WERI-Rb-1 (cell line): ENCODE results near the gene HIGD1A.

ENCODE experiments used
- DNase-seq: peaks from one replicate; pipeline ENCODE4 v3.0.0-alpha.2; 2020
- H3K27ac ChIP-seq: fragments of 250-450 bp; sonication (Bioruptor Pico); 2 replicates; pipeline ENCODE4 v1.5.1; 2020; ENCODE audit warnings: mild to moderate bottlenecking, moderate library complexity
- H3K27me3 ChIP-seq: fragments of 250-450 bp; sonication (Bioruptor Pico); 2 replicates; pipeline ENCODE4 v1.5.1; 2021; ENCODE audit warnings: mild to moderate bottlenecking, low read depth, moderate library complexity; ENCODE audit not compliant: insufficient read depth, severe bottlenecking
- H3K36me3 ChIP-seq: fragments of 250-450 bp; sonication (Bioruptor Pico); 2 replicates; pipeline ENCODE4 v1.5.1; 2020; ENCODE audit warnings: mild to moderate bottlenecking, moderate library complexity
- H3K4me3 ChIP-seq: 2 replicates; pipeline ENCODE4 v1.5.1; 2011; ENCODE audit warnings: low read depth, mild to moderate bottlenecking, control low read depth, low read length
- H3K9me3 ChIP-seq: fragments of 250-450 bp; sonication (Bioruptor Pico); 2 replicates; pipeline ENCODE4 v1.5.1; 2021; ENCODE audit warnings: mild to moderate bottlenecking, moderate library complexity; ENCODE audit not compliant: severe bottlenecking
- CTCF ChIP-seq: IDR thresholded peaks from 2 replicates; pipeline ENCODE4 v1.5.1; 2011; ENCODE audit warnings: low read depth, mild to moderate bottlenecking, control low read depth, inconsistent platforms, low read length

HIGD1A gene

GRCh38 chr3:42742688-42743087 lies 61.6 kb downstream of the HIGD1A start:
- no peak overlapping the region for H3K27ac ChIP-seq
- TF ChIP-seq CTCF = no peak
- H3K36me3 ChIP-seq = no peaks in the 10 kb centered on the region
- no peaks in the 10 kb centered on the region for H3K9me3 ChIP-seq
- DNase-seq = no peak
- H3K4me3 ChIP-seq = no peak overlapping the region
- H3K27me3 ChIP-seq = no peaks in the 10 kb centered on the region

GRCh38 chr3:42742259-42742658 lies 62.0 kb downstream of the HIGD1A start:
- Histone ChIP-seq H3K4me3 (no peak overlapping the region), H3K27me3 (no peaks in the 10 kb centered on the region), H3K27ac (no peak overlapping the region), H3K36me3 (no peaks in the 10 kb centered on the region), H3K9me3 (no peaks in the 10 kb centered on the region)
- no peak for TF ChIP-seq CTCF
- no peak for DNase-seq

DNA sequence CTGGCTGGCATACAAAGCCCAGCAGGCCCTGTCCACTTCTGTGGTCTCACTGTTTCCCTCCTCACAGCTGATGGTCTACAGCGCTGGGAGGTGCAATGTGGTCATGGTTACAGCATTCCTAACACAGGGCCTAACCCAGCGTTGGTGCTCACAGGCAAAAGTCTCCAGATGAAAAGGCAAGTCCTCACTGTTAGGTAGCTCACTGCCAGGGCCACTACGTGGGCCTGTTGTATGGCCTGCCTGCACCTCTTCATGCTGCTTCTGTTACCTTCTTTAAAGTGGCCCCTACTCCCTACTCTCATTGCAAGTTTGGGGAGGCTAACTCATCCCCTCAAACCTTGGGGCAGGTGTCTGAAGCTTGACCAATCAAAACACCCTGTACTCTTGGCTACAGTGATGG lies 62.5 kb downstream of the HIGD1A start:
- no peak overlapping the region for H3K4me3 ChIP-seq
- no peak overlapping the region for H3K27ac ChIP-seq
- TF ChIP-seq CTCF = no peak
- H3K27me3 ChIP-seq = no peaks in the 10 kb centered on the region
- no peaks in the 10 kb centered on the region for H3K9me3 ChIP-seq
- no peak for DNase-seq
- no peaks in the 10 kb centered on the region for H3K36me3 ChIP-seq

GRCh38 chr3:42739401-42740158 lies 64.7 kb downstream of the HIGD1A start:
- Histone ChIP-seq H3K27ac (no peak overlapping the region), H3K9me3 (no peaks in the 10 kb centered on the region), H3K4me3 (no peak overlapping the region), H3K27me3 (no peaks in the 10 kb centered on the region), H3K36me3 (no peaks in the 10 kb centered on the region)
- no peak for DNase-seq
- no peak for TF ChIP-seq CTCF

DNA sequence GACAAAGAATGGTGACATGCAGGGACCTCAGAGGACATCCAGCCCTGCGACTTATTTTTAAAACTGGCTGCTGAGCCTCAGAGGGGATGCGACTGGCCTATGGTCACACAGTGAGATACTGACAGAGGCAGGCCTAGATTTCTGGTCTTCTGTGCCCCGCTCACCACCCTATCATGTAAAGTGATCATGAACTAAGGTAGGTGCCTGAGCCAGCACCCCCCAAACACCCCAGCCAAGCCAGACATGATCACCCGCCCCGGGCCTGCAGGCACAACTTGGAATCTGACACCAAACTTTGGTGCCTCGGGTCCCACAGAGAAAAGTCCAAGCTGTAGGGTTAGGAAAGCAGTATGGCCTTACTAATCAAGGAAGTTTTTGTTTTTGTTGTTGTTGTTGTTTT lies 67.8 kb downstream of the HIGD1A start:
- peaks cover 4% of the 10 kb centered on the region for H3K9me3 ChIP-seq
- H3K4me3 ChIP-seq = no peak overlapping the region
- TF ChIP-seq CTCF = no peak
- no peak for DNase-seq
- no peaks in the 10 kb centered on the region for H3K27me3 ChIP-seq
- no peak overlapping the region for H3K27ac ChIP-seq
- H3K36me3 ChIP-seq = no peaks in the 10 kb centered on the region

- peaks cover 4% of the 10 kb centered on the region for H3K9me3 ChIP-seq
- H3K27me3 ChIP-seq = no peaks in the 10 kb centered on the region
- no peak for TF ChIP-seq CTCF
- H3K4me3 ChIP-seq = no peak overlapping the region
- H3K36me3 ChIP-seq = no peaks in the 10 kb centered on the region
- no peak for DNase-seq
- no peak overlapping the region for H3K27ac ChIP-seq
These were observed 68.2 kb downstream of the HIGD1A start for GRCh38 chr3:42736081-42736480.
